GM23338 (cell line): ENCODE results near the gene RILP.

Source experiments
- CTCF ChIP-seq, 2 experiments: fragments of 200-600 bp in 1 of 2; sonication (generic) in 1 of 2; conservative IDR thresholded peaks; 2 replicates each; pipeline versions ENCODE4 v1.5.1 to v1.6.1; 2016 to 2017; ENCODE audit warnings: antibody characterized with exemption in 2 of 2, low read depth in 2 of 2, mild to moderate bottlenecking in 2 of 2, moderate library complexity in 1 of 2
- JUNB ChIP-seq: IDR thresholded peaks from one replicate; pipeline ENCODE4 v1.6.1; 2016; ENCODE audit warnings: antibody characterized with exemption; ENCODE audit not compliant: unreplicated experiment
- POLR2AphosphoS5 ChIP-seq: IDR thresholded peaks from 2 replicates; pipeline ENCODE4 v1.6.1; 2016; ENCODE audit warnings: antibody characterized with exemption, low read depth

DNA sequence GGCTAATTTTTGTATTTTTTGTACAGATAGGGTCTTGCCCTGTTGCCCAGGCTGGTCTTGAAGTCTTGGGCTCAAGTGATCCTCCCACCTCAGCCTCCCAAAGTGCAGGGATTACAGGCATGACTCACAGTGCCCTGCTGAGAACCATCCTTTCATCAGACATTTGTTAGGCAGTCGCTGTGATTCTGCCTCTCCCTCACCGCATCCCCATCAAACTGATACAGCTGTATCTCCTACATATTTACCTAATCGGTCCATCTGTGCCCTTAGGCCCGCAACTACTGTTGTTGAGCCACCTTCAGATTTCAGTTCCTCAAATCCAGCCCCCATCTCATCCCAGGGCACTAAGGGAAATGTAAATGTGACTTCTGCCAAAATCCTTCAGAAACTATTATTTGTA is 19.0 kb downstream of the RILP start:
- TF ChIP-seq CTCF (conservative IDR thresholded peaks at IDR 0.05; ENCODE audit: low read depth in 2 of 2) (no peak), JUNB (no peak), POLR2AphosphoS5 (no peak)
